DMS53 treated with DMSO at 0.1 percent for 48 hours (cell line): Measurements from ENCODE around the gene LMCD1.
"Not testable (repeated sequence)": the region's sequence is repeated elsewhere in the genome, so short reads cannot be mapped to it uniquely, and the experiment has no call there.

ENCODE experiments used
- DNase-seq: peaks from one replicate; lab custom pipeline; 2025; ENCODE audit not compliant: unreplicated experiment; lab: John Stamatoyannopoulos, UW

The LMCD1 gene

GRCh38 chr3:8579943-8580342 is 78.3 kb downstream of the LMCD1 start:
- DNase-seq, result no peak

- not testable (repeated sequence) for DNase-seq
Measured at GRCh38 chr3:8580434-8580833, 78.8 kb downstream of the LMCD1 start.

GRCh38 chr3:8581373-8581772 is 79.8 kb downstream of the LMCD1 start:
- DNase-seq, result no peak

- no peak for DNase-seq
Measured at GRCh38 chr3:8581806-8582445, 80.3 kb downstream of the LMCD1 start.

- DNase-seq, result no peak
Measured at GRCh38 chr3:8584661-8585060, 83.0 kb downstream of the LMCD1 start.

- DNase-seq, result no peak
Measured at GRCh38 chr3:8589880-8590556, 88.4 kb downstream of the LMCD1 start.

GRCh38 chr3:8593021-8593827 is 91.6 kb downstream of the LMCD1 start:
- no peak for DNase-seq

GRCh38 chr3:8595252-8595651 is 93.6 kb downstream of the LMCD1 start:
- DNase-seq, result no peak

- DNase-seq, result no peak
Measured at GRCh38 chr3:8595695-8596115, 94.1 kb downstream of the LMCD1 start.

- DNase-seq, result no peak
Measured at GRCh38 chr3:8596321-8597218, 94.9 kb downstream of the LMCD1 start.

- DNase-seq, result no peak
Measured at GRCh38 chr3:8597219-8597853, 95.7 kb downstream of the LMCD1 start.

- no peak for DNase-seq
Measured at GRCh38 chr3:8599146-8599545, 97.5 kb downstream of the LMCD1 start.

GRCh38 chr3:8600457-8600856 is 98.8 kb downstream of the LMCD1 start:
- no peak for DNase-seq

- no peak for DNase-seq
Measured at GRCh38 chr3:8603115-8603710, 101.6 kb downstream of the LMCD1 start.

- no peak for DNase-seq
Measured at GRCh38 chr3:8604006-8604405, 102.4 kb downstream of the LMCD1 start.

- no peak for DNase-seq
Measured at GRCh38 chr3:8604988-8605387, 103.4 kb downstream of the LMCD1 start.

GRCh38 chr3:8606701-8607231 is 105.1 kb downstream of the LMCD1 start:
- no peak for DNase-seq

- DNase-seq, result no peak
Measured at GRCh38 chr3:8607234-8608040, 105.8 kb downstream of the LMCD1 start.
